ENCODE measurements around the gene TRAPPC3L.

TRAPPC3L gene

DNA sequence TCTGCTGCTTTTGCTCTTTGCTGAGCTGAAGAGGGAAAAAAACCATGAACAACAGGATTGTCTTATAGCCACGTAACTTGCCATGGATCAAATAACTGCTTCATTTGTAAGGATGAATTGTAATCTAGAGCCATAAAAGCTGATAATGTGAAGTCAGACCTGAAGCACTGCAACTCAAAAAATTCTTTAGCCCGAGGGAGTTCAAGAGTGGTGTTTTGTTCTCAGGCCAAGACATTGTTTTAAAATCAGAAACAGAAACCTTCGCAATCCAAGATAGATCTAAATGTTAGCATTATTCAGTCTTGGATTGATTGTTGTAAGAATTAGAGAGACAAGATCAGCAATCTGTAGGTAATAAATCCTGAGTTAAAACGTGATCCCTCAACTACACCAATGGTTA, at the start of gene TRAPPC3L:
TRAPPC3L (minus strand) TSS at position 34 of the 400 bp plus-strand sequence. CDS start 170 bp downstream, outside the sequence.
- DNase-seq = no peak

GRCh38 chr6:116595247-116595646, 49.8 kb upstream of the TRAPPC3L start:
- no peak for DNase-seq

GRCh38 chr6:116586738-116587137, 41.3 kb upstream of the TRAPPC3L start:
- no peak for DNase-seq

DNA sequence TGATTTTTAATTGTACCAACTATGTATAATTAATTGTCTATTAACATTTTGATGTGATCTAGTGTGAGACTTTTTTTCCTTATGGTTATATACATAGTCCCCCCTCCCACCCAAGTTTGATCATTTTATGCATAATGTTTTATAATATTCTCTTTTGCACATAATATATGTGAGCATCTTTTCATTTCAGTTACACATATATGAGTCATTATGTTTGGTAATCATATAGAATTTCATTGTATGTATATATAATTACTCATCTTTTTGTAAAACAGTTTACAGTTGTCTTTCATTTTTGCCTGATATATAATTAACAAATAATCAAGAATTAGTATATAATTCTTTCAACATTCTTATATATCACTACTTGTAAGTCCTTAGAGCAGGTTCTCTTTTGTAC, 40.8 kb upstream of the TRAPPC3L start:
- DNase-seq = no peak

GRCh38 chr6:116580198-116580597, 34.7 kb upstream of the TRAPPC3L start:
- no peak for DNase-seq

- no peak for DNase-seq
Observed at GRCh38 chr6:116579143-116579542, 33.7 kb upstream of the TRAPPC3L start.

GRCh38 chr6:116578335-116578734, 32.9 kb upstream of the TRAPPC3L start:
- no peak for DNase-seq

GRCh38 chr6:116577486-116577885, 32.0 kb upstream of the TRAPPC3L start:
- no peak for DNase-seq

DNA sequence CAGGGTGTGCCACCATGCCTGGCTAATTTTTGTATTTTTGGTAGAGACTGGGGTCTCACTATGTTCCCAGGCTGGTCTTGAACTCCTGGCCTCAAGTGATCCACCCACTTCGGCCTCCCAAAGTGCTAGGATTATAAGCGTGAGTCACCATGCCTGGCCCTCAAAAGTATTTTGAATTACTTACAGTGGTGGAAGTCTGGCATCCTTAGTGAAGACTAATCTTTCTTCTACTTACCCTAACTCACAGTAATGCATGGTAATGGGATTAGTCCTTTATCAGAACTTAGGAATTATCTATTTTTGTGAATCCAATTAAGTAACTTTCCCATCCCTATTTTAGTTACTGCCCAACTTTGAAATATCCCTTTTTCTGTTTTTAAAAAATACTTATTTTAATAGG, 29.7 kb upstream of the TRAPPC3L start:
- DNase-seq = no peak

DNA sequence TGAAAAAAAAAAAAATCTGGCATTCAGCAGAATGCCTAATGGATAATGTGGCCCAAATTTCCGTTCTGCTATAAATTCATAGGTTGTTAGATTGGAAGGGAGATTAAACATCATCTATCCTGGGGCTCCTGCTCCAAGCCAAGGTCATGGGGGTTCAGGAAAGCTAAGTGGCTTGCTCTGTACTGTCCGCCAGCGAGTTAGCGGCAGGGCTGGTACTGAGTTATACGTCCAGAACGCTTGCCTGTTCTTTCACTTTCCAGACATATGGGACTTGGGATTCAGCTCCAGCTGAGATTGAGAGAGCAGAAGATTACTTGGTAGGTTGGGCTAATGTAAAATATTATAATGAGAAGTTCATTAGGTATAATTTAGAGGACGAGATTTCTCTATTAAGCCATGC, 26.7 kb upstream of the TRAPPC3L start:
- peak; percentile 13 to 24 for DNase-seq

GRCh38 chr6:116571683-116572000, 26.2 kb upstream of the TRAPPC3L start:
- peak in 1 of 2 experiments; percentile 35 for DNase-seq

- peak; percentile 99 for DNase-seq
Observed at GRCh38 chr6:116570856-116571682, 25.6 kb upstream of the TRAPPC3L start, which contains the start of gene RWDD1. Gene RWDD1 (plus strand): TSS chr6:116571504. CDS start chr6:116571583, 79 bp downstream.

GRCh38 chr6:116568821-116569755, 23.6 kb upstream of the TRAPPC3L start:
- no peak for DNase-seq

DNA sequence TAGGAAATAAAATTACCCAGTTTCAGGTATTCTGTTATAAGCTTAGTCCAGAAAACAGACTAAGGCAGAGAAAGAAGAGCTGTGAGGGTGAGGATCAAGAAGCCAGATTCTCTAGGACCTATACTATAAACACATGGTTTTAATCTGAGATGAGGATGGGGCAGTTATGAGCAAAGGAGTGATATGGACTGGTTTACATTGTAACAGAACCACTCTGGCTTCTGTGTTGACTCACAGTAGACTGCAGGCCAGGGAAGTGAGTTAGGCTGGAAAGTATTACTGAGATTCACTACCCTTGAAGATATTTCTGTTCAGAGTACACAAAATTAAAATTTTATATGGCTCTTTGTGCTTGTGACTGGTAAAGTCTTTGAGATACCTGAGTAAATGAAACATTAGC, 22.6 kb upstream of the TRAPPC3L start:
- DNase-seq = no peak

DNA sequence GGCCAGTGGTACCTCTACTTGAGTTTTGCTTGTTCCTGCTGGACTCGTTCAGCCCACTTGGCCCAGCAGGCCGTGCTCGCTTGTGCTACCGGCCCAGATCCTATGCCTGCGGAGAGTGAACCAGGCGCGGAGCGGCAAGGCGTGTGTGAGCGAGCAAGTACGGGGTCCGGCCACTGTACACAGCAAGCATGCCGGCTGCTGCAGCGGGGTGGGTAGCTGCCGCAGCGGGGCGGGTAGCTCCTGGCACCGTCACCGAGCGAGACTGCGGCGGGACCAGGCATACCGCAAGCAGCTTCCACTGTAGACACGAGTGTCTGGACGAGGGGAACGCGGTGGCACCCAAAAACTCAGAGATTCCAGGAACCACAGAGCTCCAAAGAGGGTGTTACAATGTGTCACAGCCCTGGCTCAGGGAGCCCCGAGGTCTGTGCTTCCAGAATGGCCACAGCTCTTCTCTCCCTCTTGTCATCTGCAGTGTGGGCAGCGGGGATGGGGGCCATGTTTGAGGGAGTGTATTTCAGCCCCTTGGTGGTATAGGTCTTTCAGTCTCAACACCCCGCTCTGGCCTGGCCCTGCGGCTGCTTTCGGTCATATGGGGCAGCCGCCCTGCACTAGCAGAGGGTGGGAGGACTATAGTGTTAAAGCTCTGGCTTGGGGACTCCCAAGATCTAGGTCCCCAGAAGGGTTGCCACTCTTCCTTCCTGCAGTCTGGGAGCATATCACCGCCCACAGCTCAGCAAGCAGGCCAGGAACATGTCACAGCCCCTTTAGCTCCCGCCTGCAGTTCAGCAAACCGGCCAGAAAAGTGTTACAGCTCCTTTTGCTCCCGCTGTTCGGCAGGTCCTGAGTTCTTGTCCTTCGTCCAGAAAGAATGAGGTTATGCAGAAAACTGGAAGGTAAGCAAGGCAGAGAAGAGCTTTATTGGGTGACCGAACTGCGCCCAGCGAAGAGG, 19.7 kb upstream of the TRAPPC3L start:
- DNase-seq = peak; percentile 36 to 38

GRCh38 chr6:116564311-116564710, 18.8 kb upstream of the TRAPPC3L start:
- no peak for DNase-seq

GRCh38 chr6:116563830-116564229, 18.3 kb upstream of the TRAPPC3L start:
- DNase-seq = no peak

DNA sequence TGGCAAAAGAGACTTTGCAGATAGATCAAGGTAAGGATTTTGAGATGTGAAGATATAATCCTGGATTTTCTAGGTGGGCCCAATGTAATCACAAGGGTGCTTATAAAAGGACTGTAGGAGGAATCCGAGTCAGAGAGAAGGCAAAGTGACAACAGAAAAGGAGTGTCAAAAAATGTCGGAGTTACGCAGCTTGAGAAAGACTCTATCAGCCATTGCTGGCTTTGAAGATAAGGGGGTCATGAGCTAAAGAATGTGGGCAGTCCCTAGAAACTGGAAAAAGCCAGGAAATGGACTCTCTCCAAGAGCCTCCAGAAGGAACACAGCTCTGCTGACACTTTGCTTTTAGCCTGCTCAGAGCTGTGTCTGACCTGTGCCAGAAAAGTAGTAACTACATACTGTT, 17.1 kb upstream of the TRAPPC3L start:
- DNase-seq = no peak

GRCh38 chr6:116562019-116562403, 16.5 kb upstream of the TRAPPC3L start:
- no peak for DNase-seq

- peak; percentile 80 to 87 for DNase-seq
Observed at GRCh38 chr6:116561377-116562018, 16.0 kb upstream of the TRAPPC3L start.

DNA sequence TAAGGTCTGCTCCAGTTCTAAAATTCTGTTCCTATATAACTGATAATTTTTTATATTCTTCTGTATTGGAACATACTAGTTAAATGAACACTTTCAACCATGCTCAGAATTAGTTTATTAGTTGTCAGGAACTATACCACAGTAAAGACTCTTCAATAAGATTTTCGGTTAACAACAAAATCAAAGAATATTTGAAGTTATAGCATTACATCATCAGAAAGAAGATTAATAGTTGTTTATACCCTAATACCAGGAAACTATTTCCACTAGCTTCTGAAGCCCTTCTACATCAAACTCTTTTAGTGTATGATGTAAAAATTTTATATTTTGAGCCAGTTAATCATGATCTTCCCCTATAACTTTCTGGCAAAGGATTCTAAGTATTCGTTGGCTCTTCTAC, 14.6 kb upstream of the TRAPPC3L start:
- no peak for DNase-seq

- DNase-seq = no peak
Observed at GRCh38 chr6:116557893-116558292, 12.4 kb upstream of the TRAPPC3L start.

Measured in Kasumi-1 (cell line).